ENCODE results near the gene REXO1. TPM values are rescaled to one million over a fixed set of nuclear protein-coding genes. Genes with fewer than 3 reads are reported as not detected.
"Not testable (repeated sequence)": the region's sequence is repeated elsewhere in the genome, so short reads cannot be mapped to it uniquely, and the experiment has no call there.

REXO1 gene
- total RNA-seq, 1 donor from 2014 or later, result 39.3 TPM

GRCh38 chr19:1875646-1876495 is 27.6 kb upstream of the REXO1 start:
- Mint-ChIP-seq H3K27ac (ENCODE audit: unreplicated experiment) (peak overlapping the region; percentile 91), H3K27me3 (ENCODE audit: unreplicated experiment) (no peaks in the 10 kb centered on the region), H3K36me3 (ENCODE audit: unreplicated experiment) (no peaks in the 10 kb centered on the region), H3K4me1 (ENCODE audit: unreplicated experiment) (peaks cover 22% of the 10 kb centered on the region), H3K4me3 (ENCODE audit: unreplicated experiment) (peak overlapping the region; percentile 97), H3K9me3 (ENCODE audit: unreplicated experiment) (no peaks in the 10 kb centered on the region)
- DNase-seq (ENCODE audit: extremely low spot score, unreplicated experiment), result peak; percentile 96
- TF ChIP-seq, protein P1, sequence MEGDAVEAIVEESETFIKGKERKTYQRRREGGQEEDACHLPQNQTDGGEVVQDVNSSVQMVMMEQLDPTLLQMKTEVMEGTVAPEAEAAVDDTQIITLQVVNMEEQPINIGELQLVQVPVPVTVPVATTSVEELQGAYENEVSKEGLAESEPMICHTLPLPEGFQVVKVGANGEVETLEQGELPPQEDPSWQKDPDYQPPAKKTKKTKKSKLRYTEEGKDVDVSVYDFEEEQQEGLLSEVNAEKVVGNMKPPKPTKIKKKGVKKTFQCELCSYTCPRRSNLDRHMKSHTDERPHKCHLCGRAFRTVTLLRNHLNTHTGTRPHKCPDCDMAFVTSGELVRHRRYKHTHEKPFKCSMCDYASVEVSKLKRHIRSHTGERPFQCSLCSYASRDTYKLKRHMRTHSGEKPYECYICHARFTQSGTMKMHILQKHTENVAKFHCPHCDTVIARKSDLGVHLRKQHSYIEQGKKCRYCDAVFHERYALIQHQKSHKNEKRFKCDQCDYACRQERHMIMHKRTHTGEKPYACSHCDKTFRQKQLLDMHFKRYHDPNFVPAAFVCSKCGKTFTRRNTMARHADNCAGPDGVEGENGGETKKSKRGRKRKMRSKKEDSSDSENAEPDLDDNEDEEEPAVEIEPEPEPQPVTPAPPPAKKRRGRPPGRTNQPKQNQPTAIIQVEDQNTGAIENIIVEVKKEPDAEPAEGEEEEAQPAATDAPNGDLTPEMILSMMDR (IDR thresholded peaks at IDR 0.05), result no peak

GRCh38 chr19:1875265-1875645 is 27.0 kb upstream of the REXO1 start:
- H3K36me3 Mint-ChIP-seq (ENCODE audit: unreplicated experiment); DNase-seq (ENCODE audit: extremely low spot score, unreplicated experiment); H3K9me3 Mint-ChIP-seq (ENCODE audit: unreplicated experiment); H3K27me3 Mint-ChIP-seq (ENCODE audit: unreplicated experiment): not testable (repeated sequence)
- peaks cover 22% of the 10 kb centered on the region for H3K4me1 Mint-ChIP-seq (ENCODE audit: unreplicated experiment)
- peak overlapping the region; percentile 97 for H3K4me3 Mint-ChIP-seq (ENCODE audit: unreplicated experiment)
- peak overlapping the region; percentile 91 for H3K27ac Mint-ChIP-seq (ENCODE audit: unreplicated experiment)

DNA sequence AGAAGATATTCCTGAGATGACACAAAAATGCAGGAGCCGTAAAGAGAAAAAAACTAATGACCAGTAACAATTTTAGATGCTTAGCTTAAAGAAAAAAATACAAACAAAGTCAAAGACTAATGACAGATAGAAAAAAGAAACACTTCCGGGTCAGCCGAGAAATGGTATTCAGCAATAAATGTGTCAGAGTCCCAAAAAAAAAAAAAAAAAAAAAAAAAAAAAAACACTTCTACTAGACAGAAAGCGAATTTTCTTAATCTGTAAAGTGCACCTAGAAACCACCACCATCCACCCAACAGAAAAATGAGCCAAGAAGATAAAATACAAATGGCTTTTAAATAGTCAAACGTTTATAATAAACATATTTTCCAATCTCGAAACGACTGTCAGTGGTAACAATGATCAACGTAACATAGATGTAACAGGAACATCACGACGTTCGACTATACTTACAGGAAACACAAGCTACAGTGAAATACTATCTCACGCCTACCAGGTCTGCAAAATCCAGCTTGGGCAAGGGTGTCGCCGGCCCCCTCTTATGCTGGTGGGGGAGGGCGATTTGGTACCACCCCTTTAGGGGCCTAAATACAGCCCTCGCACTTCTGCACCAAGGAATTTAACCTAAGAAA is 26.4 kb upstream of the REXO1 start:
- Mint-ChIP-seq H3K9me3 (ENCODE audit: unreplicated experiment) (no peaks in the 10 kb centered on the region), H3K36me3 (ENCODE audit: unreplicated experiment) (no peaks in the 10 kb centered on the region), H3K4me1 (ENCODE audit: unreplicated experiment) (peaks cover 22% of the 10 kb centered on the region), H3K27ac (ENCODE audit: unreplicated experiment) (peak overlapping the region; percentile 91), H3K27me3 (ENCODE audit: unreplicated experiment) (no peaks in the 10 kb centered on the region), H3K4me3 (ENCODE audit: unreplicated experiment) (peak overlapping the region; percentile 97)
- TF ChIP-seq, protein P1 (IDR thresholded peaks at IDR 0.05), result no peak
- no peak for DNase-seq (ENCODE audit: extremely low spot score, unreplicated experiment)

GRCh38 chr19:1873524-1874473 is 25.5 kb upstream of the REXO1 start:
- no peaks in the 10 kb centered on the region for H3K27me3 Mint-ChIP-seq (ENCODE audit: unreplicated experiment)
- H3K27ac Mint-ChIP-seq (ENCODE audit: unreplicated experiment), result peak overlapping the region; percentile 91
- peaks cover 22% of the 10 kb centered on the region for H3K4me1 Mint-ChIP-seq (ENCODE audit: unreplicated experiment)
- peak overlapping the region; percentile 97 for H3K4me3 Mint-ChIP-seq (ENCODE audit: unreplicated experiment)
- TF ChIP-seq, protein P1 (IDR thresholded peaks at IDR 0.05), result no peak
- no peak for DNase-seq (ENCODE audit: extremely low spot score, unreplicated experiment)
- H3K9me3 Mint-ChIP-seq (ENCODE audit: unreplicated experiment), result no peaks in the 10 kb centered on the region
- H3K36me3 Mint-ChIP-seq (ENCODE audit: unreplicated experiment), result no peaks in the 10 kb centered on the region

GRCh38 chr19:1872807-1873523 is 24.7 kb upstream of the REXO1 start:
- TF ChIP-seq, protein P1 (IDR thresholded peaks at IDR 0.05), result no peak
- Mint-ChIP-seq H3K4me1 (ENCODE audit: unreplicated experiment) (peaks cover 22% of the 10 kb centered on the region), H3K36me3 (ENCODE audit: unreplicated experiment) (no peaks in the 10 kb centered on the region), H3K9me3 (ENCODE audit: unreplicated experiment) (no peaks in the 10 kb centered on the region), H3K27ac (ENCODE audit: unreplicated experiment) (no peak overlapping the region), H3K4me3 (ENCODE audit: unreplicated experiment) (no peak overlapping the region), H3K27me3 (ENCODE audit: unreplicated experiment) (no peaks in the 10 kb centered on the region)
- no peak for DNase-seq (ENCODE audit: extremely low spot score, unreplicated experiment)
